A549 (cell line): Measurements from ENCODE around the gene SLC41A1. TPM values are rescaled to one million over a fixed set of nuclear protein-coding genes. Genes with fewer than 3 reads are reported as not detected.

Experiments used
- ATAC-seq, 2 experiments: fragments of 200-7000 bp in 1 of 2; fragments of >200 bp in 1 of 2; cut with Nextera tagmentation in 1 of 2; cut with Tn5 transposase in 1 of 2; 3 replicates each; pipeline versions ENCODE4 v1.8.0 to v1.9.1; 2018 to 2020; ENCODE audit warnings: mild to moderate bottlenecking in 1 of 2, moderate library complexity in 1 of 2
- CTCF ChIA-PET: fragments of 300-600 bp; sonication (Branson Sonifier 250); formaldehyde crosslinking; extraction: SDS; loops from one replicate; lab custom pipeline; 2021; ENCODE audit warnings: antibody characterized with exemption, inconsistent platforms; lab: Yijun Ruan, JAX
- POLR2A ChIA-PET: fragments of 350-600 bp; formaldehyde crosslinking; extraction: SDS; loops from one replicate; lab custom pipeline; 2021; ENCODE audit warnings: antibody characterized with exemption, inconsistent platforms; lab: Yijun Ruan, JAX
- DNase-seq, 2 experiments: peaks; one replicate each; pipeline versions ENCODE4 v3.0.0 to v3.0.0-alpha.2; 2011 to 2016; ENCODE audit warnings: low read depth in 1 of 2, low spot score in 1 of 2
- FAIRE-seq: peaks from 2 replicates; lab custom pipeline; 2011; peaks lifted over from hg19 to GRCh38; lab: Jason Lieb, UNC
- H3K27ac ChIP-seq, 2 experiments: fragments of >200 bp; sonication (Bioruptor Twin); formaldehyde crosslinking; 3 replicates each; pipeline ENCODE4 v1.5.1; 2016 to 2017
- H3K4me1 ChIP-seq: fragments of >200 bp; sonication (Bioruptor Twin); formaldehyde crosslinking; 3 replicates; pipeline ENCODE4 v1.6.1; 2016
- H3K4me2 ChIP-seq: fragments of >200 bp; sonication (Bioruptor Twin); formaldehyde crosslinking; 3 replicates; pipeline ENCODE4 v1.6.1; 2016
- H3K4me3 ChIP-seq: fragments of >200 bp; sonication (Bioruptor Twin); formaldehyde crosslinking; 3 replicates; pipeline ENCODE4 v1.5.1; 2016
- H3K9me3 ChIP-seq: fragments of >200 bp; sonication (Bioruptor Twin); formaldehyde crosslinking; 3 replicates; pipeline ENCODE4 v1.6.1; 2016
- BCL3 ChIP-seq: fragments of >200 bp; sonication (Bioruptor Twin); formaldehyde crosslinking; IDR thresholded peaks from 3 replicates; pipeline ENCODE4 v1.6.1; 2016
- CEBPB ChIP-seq, 2 experiments: fragments of >200 bp in 1 of 2; sonication (Bioruptor Twin) in 1 of 2; formaldehyde crosslinking in 1 of 2; IDR thresholded peaks; 2 replicates each; pipeline ENCODE4 v1.6.1; 2012 to 2016
- EHF ChIP-seq: fragments of 250-450 bp; sonication (Bioruptor Pico); IDR thresholded peaks from 2 replicates; pipeline ENCODE4 v1.5.0; 2020; ENCODE audit warnings: mild to moderate bottlenecking
- ELK1 ChIP-seq: fragments of 150-350 bp; IDR thresholded peaks from 2 replicates; pipeline ENCODE4 v1.6.1; 2014; ENCODE audit warnings: low read depth, mild to moderate bottlenecking, low read length
- EP300 ChIP-seq, 2 experiments: fragments of >200 bp; sonication (Bioruptor Twin); formaldehyde crosslinking; IDR thresholded peaks; 2 replicates in 1 of 2; 3 replicates in 1 of 2; pipeline ENCODE4 v1.6.1; 2016 to 2017
- FOSB ChIP-seq: fragments of 250-450 bp; sonication (Bioruptor Pico); IDR thresholded peaks from 2 replicates; pipeline ENCODE4 v1.5.0; 2020; ENCODE audit warnings: mild to moderate bottlenecking, moderate library complexity
- FOSL2 ChIP-seq, 2 experiments: fragments of 450-650 bp in 1 of 2; fragments of >200 bp in 1 of 2; sonication (Bioruptor Twin) in 1 of 2; formaldehyde crosslinking; IDR thresholded peaks; 2 replicates each; pipeline versions ENCODE4 v1.5.0 to v1.6.1; 2016 to 2020; ENCODE audit warnings: mild to moderate bottlenecking in 1 of 2, moderate library complexity in 1 of 2
- GATA3 ChIP-seq: IDR thresholded peaks from 2 replicates; pipeline ENCODE4 v1.6.1; 2012; ENCODE audit warnings: borderline replicate concordance
- HDAC2 ChIP-seq: fragments of 200-600 bp; sonication (generic); IDR thresholded peaks from 2 replicates; pipeline ENCODE4 v1.6.1; 2016
- HEYL ChIP-seq: fragments of 250-450 bp; sonication (Bioruptor Pico); IDR thresholded peaks from 2 replicates; pipeline ENCODE4 v1.8.0; 2021; ENCODE audit warnings: mild to moderate bottlenecking, moderate library complexity
- HOXA7 ChIP-seq: fragments of 250-450 bp; sonication (Bioruptor Pico); IDR thresholded peaks from 2 replicates; pipeline ENCODE4 v1.5.0; 2020; ENCODE audit warnings: mild to moderate bottlenecking, moderate library complexity
- HOXB5 ChIP-seq: fragments of 250-450 bp; sonication (Bioruptor Pico); IDR thresholded peaks from 2 replicates; pipeline ENCODE4 v1.5.0; 2020; ENCODE audit warnings: mild to moderate bottlenecking, moderate library complexity
- JUN ChIP-seq, 2 experiments: fragments of >200 bp; sonication (Bioruptor Twin); formaldehyde crosslinking; IDR thresholded peaks; 2 replicates in 1 of 2; 3 replicates in 1 of 2; pipeline ENCODE4 v1.6.1; 2016 to 2017
- JUNB ChIP-seq: fragments of >200 bp; sonication (Bioruptor Twin); formaldehyde crosslinking; IDR thresholded peaks from 2 replicates; pipeline ENCODE4 v1.6.1; 2016
- NFE2L2 ChIP-seq: fragments of 150-350 bp; conservative IDR thresholded peaks from 2 replicates; pipeline ENCODE4 v1.6.1; 2014; ENCODE audit warnings: low read length
- NPAS2 ChIP-seq: fragments of 250-450 bp; sonication (Bioruptor Pico); IDR thresholded peaks from 2 replicates; pipeline ENCODE4 v1.8.0; 2022; ENCODE audit warnings: mild to moderate bottlenecking, moderate library complexity, borderline replicate concordance
- RARB ChIP-seq: fragments of 250-450 bp; sonication (Bioruptor Pico); IDR thresholded peaks from 2 replicates; pipeline ENCODE4 v1.8.0; 2021; ENCODE audit warnings: mild to moderate bottlenecking, moderate library complexity
- REST ChIP-seq: fragments of 200-600 bp; sonication (generic); IDR thresholded peaks from 2 replicates; pipeline ENCODE4 v1.6.1; 2016; ENCODE audit warnings: antibody characterized with exemption, mild to moderate bottlenecking, moderate library complexity
- RFX5 ChIP-seq: fragments of 450-650 bp; IDR thresholded peaks from 2 replicates; pipeline ENCODE4 v1.7.1; 2014; ENCODE audit warnings: antibody characterized with exemption, mild to moderate bottlenecking, moderate library complexity
- RNF2 ChIP-seq: fragments of 200-600 bp; sonication (generic); IDR thresholded peaks from 2 replicates; pipeline ENCODE4 v1.6.1; 2016; ENCODE audit warnings: low read depth, mild to moderate bottlenecking, antibody characterized with exemption, moderate library complexity, borderline replicate concordance
- TP53 ChIP-seq: fragments of 250-450 bp; sonication (Bioruptor Pico); IDR thresholded peaks from 2 replicates; pipeline ENCODE4 v1.5.0; 2021; ENCODE audit warnings: mild to moderate bottlenecking, moderate library complexity
- ZC3H11A ChIP-seq: fragments of 450-650 bp; IDR thresholded peaks from 2 replicates; pipeline ENCODE4 v1.6.1; 2014; ENCODE audit warnings: antibody characterized with exemption, mild to moderate bottlenecking
- WGBS: methylation state at CpG from one replicate; pipeline ENCODE4 v1.1.6; 2017; ENCODE audit errors: missing lambda C conversion rate; 5-methylcytosine and 5-hydroxymethylcytosine counted together
- polyA plus RNA-seq, 4 experiments: library from polyadenylated mRNA; depleted of rRNA in 3 of 4; stranded (reverse); fragments of >200 nt; fragmentation: RNase III in 1 of 4; extraction: RNeasy Plus Mini Kit Qiagen cat#74134 plus additional on column Dnase treatment in 1 of 4; gene quantifications; 2 replicates in 3 of 4; 3 replicates in 1 of 4; pipeline ENCODE4 v1.2.3, GENCODE V29; 2011 to 2017
- TF ChIP-seq, protein P1 (sequence below): fragments of 250-450 bp; sonication (Bioruptor Pico); IDR thresholded peaks from 2 replicates; pipeline ENCODE4 v1.5.0; 2021; ENCODE audit warnings: mild to moderate bottlenecking, moderate library complexity, borderline replicate concordance
- TF ChIP-seq, protein P2 (sequence below): fragments of 250-450 bp; sonication (Bioruptor Pico); IDR thresholded peaks from 2 replicates; pipeline ENCODE4 v1.5.0; 2020; ENCODE audit warnings: low read depth, mild to moderate bottlenecking, moderate library complexity

The SLC41A1 gene
- polyA plus RNA-seq, 2 of the 4 experiments (the other 2 are of a cell fraction) = 25.6 to 26.0 TPM

- WGBS = 80% methylated on average over 6 of the region's 7 CpGs
- ATAC-seq = no peak
- Histone ChIP-seq H3K9me3 (no peaks in the 10 kb centered on the region), H3K4me2 (no peak overlapping the region), H3K4me3 (no peak overlapping the region), H3K27ac (no peak overlapping the region), H3K4me1 (peaks cover 8% of the 10 kb centered on the region; the same call in 1 of the 3 replicates)
- ChIA-PET CTCF (interaction anchor here (0.9 to 1.3 kb wide), 2 partner anchors 11 to 140 kb away, joined by 4 to 5 read pairs; no protein-coding TSS in a partner anchor), POLR2A (no interaction called here)
- DNase-seq = no peak
- TF ChIP-seq RFX5 = no peak
- TF ChIP-seq FOSL2 (IDR thresholded peaks at IDR 0.05) = no peak
- no peak for TF ChIP-seq FOSL2 (CRISPR knock-in tag; IDR thresholded peaks at IDR 0.05)
- no peak for TF ChIP-seq NPAS2
- no peak for TF ChIP-seq HEYL (CRISPR knock-in tag)
- no peak for TF ChIP-seq HOXA7 (CRISPR knock-in tag)
- no peak for TF ChIP-seq NFE2L2
- TF ChIP-seq, protein P1, sequence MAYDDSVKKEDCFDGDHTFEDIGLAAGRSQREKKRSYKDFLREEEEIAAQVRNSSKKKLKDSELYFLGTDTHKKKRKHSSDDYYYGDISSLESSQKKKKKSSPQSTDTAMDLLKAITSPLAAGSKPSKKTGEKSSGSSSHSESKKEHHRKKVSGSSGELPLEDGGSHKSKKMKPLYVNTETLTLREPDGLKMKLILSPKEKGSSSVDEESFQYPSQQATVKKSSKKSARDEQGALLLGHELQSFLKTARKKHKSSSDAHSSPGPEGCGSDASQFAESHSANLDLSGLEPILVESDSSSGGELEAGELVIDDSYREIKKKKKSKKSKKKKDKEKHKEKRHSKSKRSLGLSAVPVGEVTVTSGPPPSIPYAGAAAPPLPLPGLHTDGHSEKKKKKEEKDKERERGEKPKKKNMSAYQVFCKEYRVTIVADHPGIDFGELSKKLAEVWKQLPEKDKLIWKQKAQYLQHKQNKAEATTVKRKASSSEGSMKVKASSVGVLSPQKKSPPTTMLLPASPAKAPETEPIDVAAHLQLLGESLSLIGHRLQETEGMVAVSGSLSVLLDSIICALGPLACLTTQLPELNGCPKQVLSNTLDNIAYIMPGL (CRISPR knock-in tag) = no peak
- no peak for TF ChIP-seq GATA3
- no peak for TF ChIP-seq EHF (CRISPR knock-in tag)
- no peak for TF ChIP-seq JUN (IDR thresholded peaks at IDR 0.05)
- FAIRE-seq = no peak
Measured at GRCh38 chr1:205837382-205837970, 24.5 kb upstream of the SLC41A1 start.

GRCh38 chr1:205834751-205835150 is 21.8 kb upstream of the SLC41A1 start:
- H3K4me1 ChIP-seq = peaks cover 8% of the 10 kb centered on the region; the same call in 1 of the 3 replicates
- TF ChIP-seq BCL3 (no peak), HDAC2 (no peak), JUNB (no peak), FOSL2 (IDR thresholded peaks at IDR 0.05) (no peak), FOSL2 (CRISPR knock-in tag; IDR thresholded peaks at IDR 0.05) (no peak), FOSB (no peak), JUN (IDR thresholded peaks at IDR 0.05) (no peak), REST (no peak), RARB (no peak), ZC3H11A (no peak), EP300 (IDR thresholded peaks at IDR 0.05) (no peak), CEBPB (IDR thresholded peaks at IDR 0.05) (no peak), HOXA7 (CRISPR knock-in tag) (no peak), RNF2 (no peak), ELK1 (no peak), HOXB5 (CRISPR knock-in tag) (no peak), TP53 (no peak)
- TF ChIP-seq, protein P2, sequence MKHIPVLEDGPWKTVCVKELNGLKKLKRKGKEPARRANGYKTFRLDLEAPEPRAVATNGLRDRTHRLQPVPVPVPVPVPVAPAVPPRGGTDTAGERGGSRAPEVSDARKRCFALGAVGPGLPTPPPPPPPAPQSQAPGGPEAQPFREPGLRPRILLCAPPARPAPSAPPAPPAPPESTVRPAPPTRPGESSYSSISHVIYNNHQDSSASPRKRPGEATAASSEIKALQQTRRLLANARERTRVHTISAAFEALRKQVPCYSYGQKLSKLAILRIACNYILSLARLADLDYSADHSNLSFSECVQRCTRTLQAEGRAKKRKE (CRISPR knock-in tag) = no peak
- CTCF ChIA-PET = no interaction called here
- no peak overlapping the region for H3K4me2 ChIP-seq
- WGBS = 68% methylated on average over 4 of the region's 4 CpGs
- POLR2A ChIA-PET = no interaction called here
- H3K27ac ChIP-seq = no peak overlapping the region
- no peaks in the 10 kb centered on the region for H3K9me3 ChIP-seq
- H3K4me3 ChIP-seq = no peak overlapping the region
- FAIRE-seq = no peak
- no peak for DNase-seq
- no peak for ATAC-seq
